ENCODE results near the gene SENP7. TPM values are rescaled to one million over a fixed set of nuclear protein-coding genes. Genes with fewer than 3 reads are reported as not detected.

The SENP7 gene
- polyA plus RNA-seq, 2 donors = 4.2 to 6.4 TPM

- H3K4me3 ChIP-seq (ENCODE audit: low read depth in 1 of 2, low read length in 2 of 2) = no peak overlapping the region
- H3K36me3 ChIP-seq (ENCODE audit: control insufficient read depth in 2 of 2, insufficient read depth in 2 of 2, low read length in 1 of 2) = no peaks in the 10 kb centered on the region
- WGBS, 2 donors = 60 to 75% methylated on average over 3 of the region's 3 CpGs
- no peaks in the 10 kb centered on the region for H3K27me3 ChIP-seq (ENCODE audit: control insufficient read depth in 1 of 2, insufficient read depth in 2 of 2, low read length in 2 of 2)
- no peaks in the 10 kb centered on the region for H3K9me3 ChIP-seq (ENCODE audit: control insufficient read depth in 2 of 2, insufficient read depth in 1 of 2, low read depth in 1 of 2, low read length in 1 of 2)
- H3K4me1 ChIP-seq (ENCODE audit: control insufficient read depth in 2 of 2, insufficient read depth in 2 of 2, low read length in 1 of 2) = no peaks in the 10 kb centered on the region
- no peak overlapping the region for H3K27ac ChIP-seq (ENCODE audit: low read depth in 2 of 2, low read length in 1 of 2)
Measured at GRCh38 chr3:101281521-101282030, 231.4 kb downstream of the SENP7 start.

DNA sequence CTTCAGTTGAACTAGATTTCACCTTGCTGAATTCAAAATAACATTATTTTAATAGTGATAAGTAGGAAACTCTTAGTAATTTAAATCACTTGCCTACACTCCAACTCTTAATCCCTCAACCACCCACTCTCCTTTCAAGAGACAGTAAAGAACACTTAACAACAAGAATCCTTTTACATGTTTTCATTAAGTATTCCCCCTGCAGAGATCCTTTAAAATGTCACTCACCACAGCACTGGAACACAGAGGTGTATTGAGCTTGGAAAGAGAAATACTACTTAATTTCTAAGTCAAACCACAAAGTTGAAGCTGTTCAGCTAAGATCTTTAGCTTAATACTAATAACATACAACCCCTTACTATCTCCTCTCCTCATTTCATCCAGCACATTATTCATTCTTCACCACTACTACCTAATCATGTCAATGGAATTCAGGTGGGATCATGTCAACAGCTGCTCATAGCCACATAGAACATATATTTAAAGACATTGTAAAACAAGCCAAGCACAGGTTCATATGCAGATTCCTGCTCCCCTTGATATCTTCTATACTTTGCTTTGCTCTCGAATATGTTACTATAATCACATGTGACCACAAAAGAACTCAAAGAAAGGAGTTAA lies 233.1 kb downstream of the SENP7 start:
- 86 to 93% methylated on average over 1 of the region's 1 CpG for WGBS, 2 donors
- Histone ChIP-seq H3K36me3 (ENCODE audit: control insufficient read depth in 2 of 2, insufficient read depth in 2 of 2, low read length in 1 of 2) (no peaks in the 10 kb centered on the region), H3K27me3 (ENCODE audit: control insufficient read depth in 1 of 2, insufficient read depth in 2 of 2, low read length in 2 of 2) (no peaks in the 10 kb centered on the region), H3K4me1 (ENCODE audit: control insufficient read depth in 2 of 2, insufficient read depth in 2 of 2, low read length in 1 of 2) (no peaks in the 10 kb centered on the region), H3K27ac (ENCODE audit: low read depth in 2 of 2, low read length in 1 of 2) (no peak overlapping the region), H3K9me3 (ENCODE audit: control insufficient read depth in 2 of 2, insufficient read depth in 1 of 2, low read depth in 1 of 2, low read length in 1 of 2) (no peaks in the 10 kb centered on the region), H3K4me3 (ENCODE audit: low read depth in 1 of 2, low read length in 2 of 2) (no peak overlapping the region)

DNA sequence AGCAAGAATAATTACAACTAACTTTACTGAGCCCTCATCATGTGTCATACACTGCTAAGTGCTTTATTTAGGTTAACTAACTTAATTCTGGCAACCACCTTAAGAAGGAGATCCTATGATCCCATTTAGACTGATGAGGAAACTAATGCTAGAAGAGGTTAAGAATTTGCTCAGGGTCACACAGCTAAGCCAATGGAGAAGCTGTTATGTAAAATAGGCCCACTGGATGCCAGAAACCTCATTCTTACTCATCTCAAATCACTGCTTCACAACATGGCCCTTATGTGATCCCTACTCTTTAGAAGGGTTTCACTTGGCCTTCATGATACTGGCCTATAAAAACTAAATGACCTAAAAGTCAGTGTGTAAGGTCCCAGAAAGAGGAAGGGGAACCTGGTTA lies 233.8 kb downstream of the SENP7 start:
- no peak overlapping the region for H3K4me3 ChIP-seq (ENCODE audit: low read depth in 1 of 2, low read length in 2 of 2)
- H3K27me3 ChIP-seq (ENCODE audit: control insufficient read depth in 1 of 2, insufficient read depth in 2 of 2, low read length in 2 of 2) = no peaks in the 10 kb centered on the region
- H3K9me3 ChIP-seq (ENCODE audit: control insufficient read depth in 2 of 2, insufficient read depth in 1 of 2, low read depth in 1 of 2, low read length in 1 of 2) = no peaks in the 10 kb centered on the region
- H3K27ac ChIP-seq (ENCODE audit: low read depth in 2 of 2, low read length in 1 of 2) = no peak overlapping the region
- H3K36me3 ChIP-seq (ENCODE audit: control insufficient read depth in 2 of 2, insufficient read depth in 2 of 2, low read length in 1 of 2) = no peaks in the 10 kb centered on the region
- H3K4me1 ChIP-seq (ENCODE audit: control insufficient read depth in 2 of 2, insufficient read depth in 2 of 2, low read length in 1 of 2) = no peaks in the 10 kb centered on the region

DNA sequence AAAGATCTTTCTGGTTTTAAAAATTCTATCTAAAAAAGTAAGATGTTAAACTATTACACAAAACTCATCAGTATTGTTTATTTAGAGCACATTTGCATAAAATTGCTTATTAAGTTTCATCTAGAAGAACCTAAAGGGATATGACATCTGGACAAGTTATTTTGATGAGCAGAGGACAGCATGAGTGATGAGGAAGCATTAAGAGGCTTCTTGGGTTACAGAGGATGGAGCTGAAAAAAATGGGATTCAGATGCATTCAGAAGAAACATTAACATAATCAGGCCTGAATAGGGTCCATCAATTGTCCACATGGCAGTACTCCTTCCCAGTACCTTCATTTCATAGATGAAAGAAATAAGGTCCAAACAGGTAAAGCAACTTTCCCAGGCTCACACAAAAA lies 234.3 kb downstream of the SENP7 start:
- Histone ChIP-seq H3K4me3 (ENCODE audit: low read depth in 1 of 2, low read length in 2 of 2) (no peak overlapping the region), H3K4me1 (ENCODE audit: control insufficient read depth in 2 of 2, insufficient read depth in 2 of 2, low read length in 1 of 2) (no peaks in the 10 kb centered on the region), H3K9me3 (ENCODE audit: control insufficient read depth in 2 of 2, insufficient read depth in 1 of 2, low read depth in 1 of 2, low read length in 1 of 2) (no peaks in the 10 kb centered on the region), H3K36me3 (ENCODE audit: control insufficient read depth in 2 of 2, insufficient read depth in 2 of 2, low read length in 1 of 2) (no peaks in the 10 kb centered on the region), H3K27ac (ENCODE audit: low read depth in 2 of 2, low read length in 1 of 2) (no peak overlapping the region), H3K27me3 (ENCODE audit: control insufficient read depth in 1 of 2, insufficient read depth in 2 of 2, low read length in 2 of 2) (no peaks in the 10 kb centered on the region)

Other genes with a start within 250 kb of the SENP7 start
- under 1 TPM; 0.02 TPM for gene IMPG2, start 192.6 kb downstream of the SENP7 start, polyA plus RNA-seq
- 10 to 100 TPM; 10.4 to 19.8 TPM for gene TRMT10C, start 48.7 kb upstream of the SENP7 start, polyA plus RNA-seq
- 10 to 100 TPM; 45.9 to 58.4 TPM for gene PCNP, start 61.0 kb upstream of the SENP7 start, polyA plus RNA-seq
- gene ZBTB11, start 163.9 kb upstream of the SENP7 start, polyA plus RNA-seq = 1 to 10 TPM; 5.0 to 6.7 TPM
- gene RPL24, start 173.5 kb upstream of the SENP7 start, polyA plus RNA-seq = 1,000 to 10,000 TPM; 1,475 to 2,292 TPM
- 1 to 10 TPM in 1 of 2 donors, under 1 TPM in 1; 0.94 to 1.1 TPM for gene CEP97, start 211.4 kb upstream of the SENP7 start, polyA plus RNA-seq

All from esophagus (tissue), 2 donors.